IPS-20b (cell line): ENCODE measurements around the gene CEBPB.
"Not testable (repeated sequence)": the region's sequence is repeated elsewhere in the genome, so short reads cannot be mapped to it uniquely, and the experiment has no call there.

Experiments
- H3K27ac ChIP-seq: one replicate; pipeline ENCODE4 v1.5.1; 2013; ENCODE audit warnings: low read length
- H3K27me3 ChIP-seq: 2 replicates; pipeline ENCODE4 v1.6.1; 2013; ENCODE audit warnings: mild to moderate bottlenecking, low read length, inconsistent platforms; ENCODE audit not compliant: insufficient read depth
- H3K36me3 ChIP-seq: 2 replicates; pipeline ENCODE4 v1.6.1; 2013; ENCODE audit warnings: low read depth, mild to moderate bottlenecking, inconsistent platforms, low read length, moderate library complexity; ENCODE audit not compliant: insufficient read depth
- H3K4me1 ChIP-seq: 2 replicates; pipeline ENCODE4 v1.6.1; 2013; ENCODE audit warnings: mild to moderate bottlenecking, control low read depth, inconsistent platforms, low read length, moderate library complexity; ENCODE audit not compliant: insufficient read depth
- H3K4me3 ChIP-seq: 2 replicates; pipeline ENCODE4 v1.5.1; 2013; ENCODE audit warnings: mild to moderate bottlenecking, low read length, inconsistent platforms
- H3K9ac ChIP-seq: 2 replicates; pipeline ENCODE4 v1.6.1; 2013; ENCODE audit warnings: low read depth, mild to moderate bottlenecking, inconsistent platforms, low read length, moderate library complexity
- H3K9me3 ChIP-seq: 2 replicates; pipeline ENCODE4 v1.6.1; 2013; ENCODE audit warnings: mild to moderate bottlenecking, low read depth, low read length, inconsistent platforms; ENCODE audit not compliant: insufficient read depth

The CEBPB gene

GRCh38 chr20:50152394-50153152 is 38.1 kb upstream of the CEBPB start:
- H3K36me3 ChIP-seq, result peaks cover 11% of the 10 kb centered on the region; the same call in 1 of the 2 replicates
- peaks cover 6% of the 10 kb centered on the region; the same call in 1 of the 2 replicates for H3K27me3 ChIP-seq
- H3K9me3 ChIP-seq, result no peaks in the 10 kb centered on the region
- peak overlapping the region; percentile 94 for H3K4me3 ChIP-seq
- no peak overlapping the region for H3K27ac ChIP-seq
- peak overlapping the region; percentile 89; the same call in 1 of the 2 replicates for H3K9ac ChIP-seq
- H3K4me1 ChIP-seq, result peaks cover 14% of the 10 kb centered on the region; the same call in 1 of the 2 replicates

GRCh38 chr20:50153153-50153499 is 37.5 kb upstream of the CEBPB start:
- no peak overlapping the region for H3K27ac ChIP-seq
- H3K27me3 ChIP-seq, result peaks cover 6% of the 10 kb centered on the region; the same call in 1 of the 2 replicates
- H3K4me3 ChIP-seq, result peak overlapping the region; percentile 94
- peaks cover 8% of the 10 kb centered on the region; the same call in 1 of the 2 replicates for H3K36me3 ChIP-seq
- peak overlapping the region; percentile 89; the same call in 1 of the 2 replicates for H3K9ac ChIP-seq
- H3K4me1 ChIP-seq, result peaks cover 14% of the 10 kb centered on the region; the same call in 1 of the 2 replicates
- no peaks in the 10 kb centered on the region for H3K9me3 ChIP-seq

- peaks cover 14% of the 10 kb centered on the region; the same call in 1 of the 2 replicates for H3K4me1 ChIP-seq
Measured at GRCh38 chr20:50153500-50154377, 36.9 kb upstream of the CEBPB start, which contains the start of gene PEDS1. TSS of gene PEDS1 (minus strand) at chr20:50153723. CDS start at chr20:50153637, 86 bp downstream.

GRCh38 chr20:50161494-50161893 is 29.1 kb upstream of the CEBPB start:
- H3K9me3 ChIP-seq, H3K27me3 ChIP-seq, H3K36me3 ChIP-seq, H3K9ac ChIP-seq, H3K4me3 ChIP-seq, H3K27ac ChIP-seq: not testable (repeated sequence)
- peaks cover 16% of the 10 kb centered on the region; the same call in 1 of the 2 replicates for H3K4me1 ChIP-seq

More at GRCh38 chr20:50153500-50154377, 36.9 kb upstream of the CEBPB start, which contains the start of gene PEDS1:
- Histone ChIP-seq H3K9me3 (no peaks in the 10 kb centered on the region), H3K27me3 (peaks cover 6% of the 10 kb centered on the region; the same call in 1 of the 2 replicates), H3K9ac (peak within 1 kb of the TSS; percentile 89; the same call in 1 of the 2 replicates), H3K36me3 (0 out of 2 replicates have a peak, but pooled peaks cover 6% of the 10 kb centered on the region), H3K4me3 (peak within 1 kb of the TSS; percentile 94), H3K27ac (no peak within 1 kb of the TSS)

GRCh38 chr20:50163570-50164317 is 26.9 kb upstream of the CEBPB start:
- Histone ChIP-seq H3K4me3 (no peak overlapping the region), H3K4me1 (peaks cover 17% of the 10 kb centered on the region; the same call in 1 of the 2 replicates), H3K36me3 (no peaks in the 10 kb centered on the region), H3K9me3 (no peaks in the 10 kb centered on the region), H3K27ac (no peak overlapping the region), H3K9ac (no peak overlapping the region), H3K27me3 (no peaks in the 10 kb centered on the region)

GRCh38 chr20:50165684-50166554 is 24.7 kb upstream of the CEBPB start:
- Histone ChIP-seq H3K36me3 (no peaks in the 10 kb centered on the region), H3K4me3 (peak overlapping the region; percentile 73), H3K27me3 (no peaks in the 10 kb centered on the region), H3K9me3 (no peaks in the 10 kb centered on the region), H3K4me1 (peaks cover 17% of the 10 kb centered on the region; the same call in 1 of the 2 replicates), H3K9ac (peak overlapping the region; percentile 82), H3K27ac (peak overlapping the region; percentile 49)

- Histone ChIP-seq H3K36me3 (no peaks in the 10 kb centered on the region), H3K27ac (no peak overlapping the region), H3K4me3 (no peak overlapping the region), H3K27me3 (no peaks in the 10 kb centered on the region), H3K9me3 (no peaks in the 10 kb centered on the region), H3K4me1 (peaks cover 15% of the 10 kb centered on the region; the same call in 1 of the 2 replicates), H3K9ac (no peak overlapping the region)
Measured at GRCh38 chr20:50169329-50169823, 21.3 kb upstream of the CEBPB start.

GRCh38 chr20:50170549-50171220 is 19.9 kb upstream of the CEBPB start:
- Histone ChIP-seq H3K27ac (no peak overlapping the region), H3K4me3 (no peak overlapping the region), H3K27me3 (no peaks in the 10 kb centered on the region), H3K36me3 (no peaks in the 10 kb centered on the region), H3K9me3 (no peaks in the 10 kb centered on the region), H3K9ac (no peak overlapping the region), H3K4me1 (peaks cover 11% of the 10 kb centered on the region; the same call in 1 of the 2 replicates)

GRCh38 chr20:50172347-50173013 is 18.1 kb upstream of the CEBPB start:
- Histone ChIP-seq H3K9me3 (no peaks in the 10 kb centered on the region), H3K27ac (no peak overlapping the region), H3K9ac (peak overlapping the region; percentile 70), H3K36me3 (no peaks in the 10 kb centered on the region), H3K4me1 (peaks cover 5% of the 10 kb centered on the region; the same call in 1 of the 2 replicates), H3K27me3 (no peaks in the 10 kb centered on the region), H3K4me3 (peak overlapping the region; percentile 77)
